ENCODE results near the gene DDX20. TPM values are rescaled to one million over a fixed set of nuclear protein-coding genes. Genes with fewer than 3 reads are reported as not detected.

The DDX20 gene
- polyA plus RNA-seq, 1 donor from 2014 or later, result 26.5 TPM

DNA sequence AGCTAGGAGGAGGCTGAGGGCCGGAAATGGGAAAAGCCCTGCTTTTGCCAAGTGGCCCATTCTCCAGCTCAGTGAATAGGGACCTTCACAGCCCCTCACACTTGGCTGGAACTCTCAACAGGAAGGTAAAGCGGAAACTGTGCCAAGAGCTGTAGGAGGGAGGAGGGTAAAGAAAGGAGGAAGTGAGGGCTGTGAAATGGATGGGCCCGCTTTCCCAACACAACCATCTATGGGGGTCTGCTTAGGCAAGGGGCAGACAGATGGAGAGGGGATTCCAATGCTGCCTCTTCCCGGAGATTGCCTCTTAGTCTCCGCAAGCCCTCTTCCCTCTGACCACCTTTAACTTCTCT, 21.7 kb upstream of the DDX20 start:
- Histone ChIP-seq H3K27ac (ENCODE audit: low read length) (no peak overlapping the region), H3K36me3 (ENCODE audit: insufficient read depth, low read length) (no peaks in the 10 kb centered on the region), H3K9ac (ENCODE audit: low read length) (no peak overlapping the region), H3F3A (ENCODE audit: insufficient read depth, low read length, poor library complexity, severe bottlenecking) (no peaks in the 10 kb centered on the region), H3K27me3 (ENCODE audit: insufficient read depth, low read depth, low read length) (peaks cover 3% of the 10 kb centered on the region), H3K4me2 (ENCODE audit: low read length) (no peak overlapping the region), H3K9me3 (ENCODE audit: low read length) (no peaks in the 10 kb centered on the region), H3K79me2 (replicated peaks; ENCODE audit: insufficient read depth, low read length) (no peaks in the 10 kb centered on the region), H2AFZ (ENCODE audit: low read depth, low read length) (no peak overlapping the region), H4K20me1 (ENCODE audit: insufficient read depth) (no peaks in the 10 kb centered on the region), H3K4me3 (ENCODE audit: low read length) (no peak overlapping the region), H3K9me2 (ENCODE audit: insufficient read depth, low read length) (no peaks in the 10 kb centered on the region)
- TF ChIP-seq EP300 (conservative IDR thresholded peaks at IDR 0.05; ENCODE audit: poor library complexity, severe bottlenecking), result no peak

- Histone ChIP-seq H3F3A (ENCODE audit: insufficient read depth, low read length, poor library complexity, severe bottlenecking) (no peaks in the 10 kb centered on the region), H2AFZ (ENCODE audit: low read depth, low read length) (no peak overlapping the region), H4K20me1 (ENCODE audit: insufficient read depth) (no peaks in the 10 kb centered on the region), H3K9me2 (ENCODE audit: insufficient read depth, low read length) (no peaks in the 10 kb centered on the region), H3K9me3 (ENCODE audit: low read length) (no peaks in the 10 kb centered on the region), H3K27me3 (ENCODE audit: insufficient read depth, low read depth, low read length) (peaks cover 3% of the 10 kb centered on the region), H3K27ac (ENCODE audit: low read length) (no peak overlapping the region), H3K36me3 (ENCODE audit: insufficient read depth, low read length) (no peaks in the 10 kb centered on the region), H3K4me3 (ENCODE audit: low read length) (no peak overlapping the region), H3K9ac (ENCODE audit: low read length) (no peak overlapping the region), H3K4me2 (ENCODE audit: low read length) (no peak overlapping the region), H3K79me2 (replicated peaks; ENCODE audit: insufficient read depth, low read length) (no peaks in the 10 kb centered on the region)
- no peak for TF ChIP-seq TAF1 (IDR thresholded peaks at IDR 0.05; ENCODE audit: low read depth)
- TF ChIP-seq REST (IDR thresholded peaks at IDR 0.05; ENCODE audit: borderline replicate concordance), result no peak
- no peak for TF ChIP-seq RAD21 (conservative IDR thresholded peaks at IDR 0.05)
- no peak for TF ChIP-seq SMC3 (conservative IDR thresholded peaks at IDR 0.05; ENCODE audit: poor library complexity)
- TF ChIP-seq CTCF (IDR thresholded peaks at IDR 0.05; ENCODE audit: poor library complexity, severe bottlenecking), result no peak
- no peak for TF ChIP-seq MXI1 (conservative IDR thresholded peaks at IDR 0.05; ENCODE audit: poor library complexity, severe bottlenecking)
- no peak for TF ChIP-seq POLR2AphosphoS5 (IDR thresholded peaks at IDR 0.05)
- no peak for TF ChIP-seq EP300 (conservative IDR thresholded peaks at IDR 0.05; ENCODE audit: poor library complexity, severe bottlenecking)
- TF ChIP-seq EZH2 (IDR thresholded peaks at IDR 0.05; ENCODE audit: borderline replicate concordance, insufficient read depth, low read length, poor library complexity, severe bottlenecking), result no peak
These were observed 21.3 kb upstream of the DDX20 start for GRCh38 chr1:111734426-111734825.

- no peak for TF ChIP-seq SMC3 (conservative IDR thresholded peaks at IDR 0.05; ENCODE audit: poor library complexity)
- TF ChIP-seq RAD21 (conservative IDR thresholded peaks at IDR 0.05), result no peak
- TF ChIP-seq MXI1 (conservative IDR thresholded peaks at IDR 0.05; ENCODE audit: poor library complexity, severe bottlenecking), result no peak
- no peak for TF ChIP-seq REST (IDR thresholded peaks at IDR 0.05; ENCODE audit: borderline replicate concordance)
- no peak for TF ChIP-seq POLR2AphosphoS5 (IDR thresholded peaks at IDR 0.05)
- no peak for TF ChIP-seq EP300 (conservative IDR thresholded peaks at IDR 0.05; ENCODE audit: poor library complexity, severe bottlenecking)
- no peak for TF ChIP-seq TAF1 (IDR thresholded peaks at IDR 0.05; ENCODE audit: low read depth)
- no peak for TF ChIP-seq CTCF (IDR thresholded peaks at IDR 0.05; ENCODE audit: poor library complexity, severe bottlenecking)
- no peak for TF ChIP-seq EZH2 (IDR thresholded peaks at IDR 0.05; ENCODE audit: borderline replicate concordance, insufficient read depth, low read length, poor library complexity, severe bottlenecking)
- Histone ChIP-seq H3K36me3 (ENCODE audit: insufficient read depth, low read length) (no peaks in the 10 kb centered on the region), H3K27ac (ENCODE audit: low read length) (no peak overlapping the region), H3K9me2 (ENCODE audit: insufficient read depth, low read length) (no peaks in the 10 kb centered on the region), H3K9me3 (ENCODE audit: low read length) (no peaks in the 10 kb centered on the region), H3F3A (ENCODE audit: insufficient read depth, low read length, poor library complexity, severe bottlenecking) (no peaks in the 10 kb centered on the region), H4K20me1 (ENCODE audit: insufficient read depth) (no peaks in the 10 kb centered on the region), H3K79me2 (replicated peaks; ENCODE audit: insufficient read depth, low read length) (no peaks in the 10 kb centered on the region), H3K4me2 (ENCODE audit: low read length) (no peak overlapping the region), H2AFZ (ENCODE audit: low read depth, low read length) (no peak overlapping the region), H3K9ac (ENCODE audit: low read length) (no peak overlapping the region), H3K27me3 (ENCODE audit: insufficient read depth, low read depth, low read length) (peaks cover 3% of the 10 kb centered on the region), H3K4me3 (ENCODE audit: low read length) (no peak overlapping the region)
These were observed 20.8 kb upstream of the DDX20 start for GRCh38 chr1:111734856-111735255.

All from neural cell (in vitro differentiated cells).